NOMO-1 (cell line): Measurements from ENCODE around the gene METTL24.

Experiments used
- DNase-seq, 2 experiments: peaks; one replicate each; lab custom pipeline; 2025; ENCODE audit not compliant: unreplicated experiment in 2 of 2; lab: John Stamatoyannopoulos, UW

The METTL24 gene

DNA sequence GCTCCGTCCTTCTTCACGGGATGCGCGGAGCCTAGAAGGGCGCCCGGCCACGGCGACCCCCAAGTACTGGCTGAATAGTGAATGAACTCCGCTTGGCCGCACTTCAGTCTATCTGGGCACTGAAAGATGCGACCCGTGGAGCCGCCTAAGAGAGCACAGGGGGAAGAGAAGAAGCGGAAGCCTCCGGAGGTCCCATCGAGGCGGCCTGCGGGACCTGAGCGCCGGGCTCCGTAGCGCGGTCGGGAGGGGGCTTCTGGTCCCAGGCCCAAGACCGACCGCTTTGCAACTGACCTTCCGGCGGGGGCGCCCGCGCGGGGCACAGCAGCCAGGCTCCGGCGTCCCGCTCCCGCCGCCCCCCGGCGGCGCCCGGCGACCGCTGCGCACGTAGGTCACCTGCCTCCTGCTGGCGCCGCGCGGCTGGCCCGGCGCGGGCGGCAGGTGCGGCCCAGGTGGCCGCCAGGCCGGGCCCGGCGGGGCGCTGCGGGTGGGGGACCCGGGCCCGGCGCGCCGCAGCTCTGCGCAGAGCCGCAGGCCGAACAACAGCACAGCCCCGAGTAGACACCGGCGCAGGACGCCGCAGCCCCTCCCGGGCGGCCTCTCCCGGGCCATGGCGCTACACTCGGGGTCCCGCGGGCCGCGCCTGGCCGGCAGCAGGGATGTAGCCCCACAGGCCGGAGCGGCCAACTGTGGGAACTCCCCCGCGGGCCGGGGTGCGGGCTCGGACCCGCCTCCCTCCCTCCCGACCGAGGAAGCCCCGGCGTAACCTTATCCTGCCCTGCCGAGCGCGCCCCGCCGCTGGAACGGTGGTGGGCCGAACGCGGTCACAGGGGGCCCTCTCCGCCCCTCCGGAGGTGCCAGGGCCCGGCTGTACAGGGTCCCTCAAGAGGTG is at the start of gene METTL24:
TSS of gene METTL24 (minus strand) at position 686 of the 889 bp plus-strand sequence. CDS start at position 609, 77 bp downstream.
- no peak for DNase-seq

GRCh38 chr6:110404607-110405006 is 46.5 kb upstream of the METTL24 start:
- peak; percentile 15 to 16 for DNase-seq

- no peak for DNase-seq
Observed at GRCh38 chr6:110401585-110402176, 43.5 kb upstream of the METTL24 start.

DNA sequence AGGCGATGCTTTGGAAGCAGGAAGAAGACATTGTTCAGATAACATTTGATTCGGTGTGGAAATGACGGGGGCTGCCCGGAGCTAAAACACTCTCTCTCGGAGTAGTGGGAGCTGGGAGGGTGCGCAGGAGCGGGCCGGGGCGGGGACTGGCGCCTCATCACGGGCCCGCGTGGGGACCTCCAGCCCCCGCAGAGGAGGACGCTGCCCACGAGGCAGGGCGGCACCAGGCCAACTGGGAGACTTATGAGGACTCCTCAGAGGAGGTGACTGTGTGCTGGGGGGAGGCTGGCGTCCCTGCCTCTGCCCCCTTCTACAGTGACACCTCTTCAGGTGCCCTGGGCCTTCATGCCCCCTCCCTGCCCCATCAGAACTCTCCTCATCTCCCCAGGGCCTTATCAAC is 42.1 kb upstream of the METTL24 start:
- DNase-seq, result no peak

DNA sequence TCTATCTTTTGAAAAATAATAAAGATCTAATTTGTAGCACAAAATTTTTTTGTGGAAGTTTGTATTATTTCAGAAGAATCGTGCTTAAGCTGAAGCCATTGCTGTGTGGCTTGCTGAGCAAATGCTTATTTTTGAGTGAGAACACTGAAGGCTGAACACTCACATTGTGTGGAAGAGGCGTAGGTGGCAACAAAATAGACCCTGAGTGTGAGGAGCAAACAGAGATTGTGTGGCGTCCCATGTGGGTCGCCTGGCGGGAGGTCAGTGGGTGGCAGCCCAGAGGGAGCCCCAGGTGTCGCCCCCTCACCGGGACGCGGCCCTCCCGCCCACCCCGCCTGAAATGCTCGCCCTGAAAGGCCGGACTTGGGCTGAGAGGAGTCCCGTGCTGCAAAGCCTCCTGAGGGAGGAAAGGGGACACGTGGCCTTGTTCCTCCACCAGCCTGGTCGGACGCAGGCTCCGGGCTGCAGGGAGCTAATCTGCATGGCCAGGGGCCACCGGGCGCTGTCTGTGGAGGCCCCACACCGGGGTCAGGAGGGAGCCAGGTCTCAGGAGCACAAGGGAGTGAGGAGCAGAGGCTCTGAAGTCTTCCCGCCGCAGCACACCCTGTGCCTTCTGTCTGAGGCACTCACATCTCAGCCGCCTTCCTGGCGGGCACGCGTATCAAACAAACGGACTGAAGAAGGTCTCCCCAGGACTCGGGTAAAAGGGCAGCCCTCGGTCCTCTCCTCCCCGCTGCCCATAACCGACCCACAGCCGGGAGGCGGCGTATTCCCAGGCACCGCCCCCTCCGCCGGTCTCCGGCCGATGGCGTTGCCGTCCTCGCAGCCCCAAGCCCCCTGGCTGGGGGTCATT is 41.3 kb upstream of the METTL24 start:
- no peak for DNase-seq

- peak in 1 of 2 experiments; percentile 16 for DNase-seq
Observed at GRCh38 chr6:110398778-110399177, 40.6 kb upstream of the METTL24 start.

DNA sequence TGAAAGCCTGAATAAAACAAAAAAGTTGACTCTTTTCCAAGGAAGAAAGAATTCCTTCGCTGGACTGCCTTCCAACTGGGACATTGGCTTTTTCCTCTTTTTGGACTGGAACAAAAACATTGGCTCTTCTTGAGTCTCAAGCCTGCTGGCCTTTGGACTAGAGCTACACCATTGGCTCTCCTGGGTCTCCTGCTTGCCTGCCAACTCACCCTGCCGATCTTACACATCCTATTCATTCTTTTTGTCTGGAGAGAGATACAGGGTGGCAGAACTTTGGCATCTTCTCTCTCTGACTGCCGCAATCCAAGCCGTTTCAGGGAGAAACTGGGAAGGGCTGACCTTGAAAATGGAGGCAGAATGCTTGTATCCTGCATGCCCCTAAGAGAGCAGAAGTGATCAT is 37.1 kb upstream of the METTL24 start:
- DNase-seq, result no peak

GRCh38 chr6:110394409-110394808 is 36.3 kb upstream of the METTL24 start:
- no peak for DNase-seq

DNA sequence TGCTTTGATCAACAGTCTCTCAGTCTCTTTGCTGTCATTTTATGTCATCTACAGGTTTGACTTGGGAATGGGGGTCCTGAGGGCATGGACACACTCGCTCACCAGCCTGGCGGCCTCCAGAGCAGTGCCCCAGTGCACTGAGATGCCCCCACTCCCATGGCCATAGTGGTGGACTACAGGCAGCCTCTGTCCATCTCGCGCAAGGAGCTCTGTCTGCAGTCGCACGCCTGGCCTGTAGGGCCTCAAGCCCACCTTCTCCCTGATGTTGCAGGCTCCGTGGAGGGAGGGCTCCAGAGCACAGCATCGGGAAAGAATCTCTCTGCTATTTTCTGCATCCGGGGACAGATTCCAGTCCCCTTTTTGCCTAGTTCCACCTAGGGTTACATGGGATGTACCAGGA is 34.6 kb upstream of the METTL24 start:
- no peak for DNase-seq

GRCh38 chr6:110390404-110390803 is 32.3 kb upstream of the METTL24 start:
- no peak for DNase-seq

GRCh38 chr6:110389689-110390382 is 31.7 kb upstream of the METTL24 start:
- no peak for DNase-seq

- no peak for DNase-seq
Observed at GRCh38 chr6:110387986-110388385, 29.8 kb upstream of the METTL24 start.

- no peak for DNase-seq
Observed at GRCh38 chr6:110385458-110385863, 27.3 kb upstream of the METTL24 start.

GRCh38 chr6:110378552-110378951 is 20.4 kb upstream of the METTL24 start:
- DNase-seq, result no peak

DNA sequence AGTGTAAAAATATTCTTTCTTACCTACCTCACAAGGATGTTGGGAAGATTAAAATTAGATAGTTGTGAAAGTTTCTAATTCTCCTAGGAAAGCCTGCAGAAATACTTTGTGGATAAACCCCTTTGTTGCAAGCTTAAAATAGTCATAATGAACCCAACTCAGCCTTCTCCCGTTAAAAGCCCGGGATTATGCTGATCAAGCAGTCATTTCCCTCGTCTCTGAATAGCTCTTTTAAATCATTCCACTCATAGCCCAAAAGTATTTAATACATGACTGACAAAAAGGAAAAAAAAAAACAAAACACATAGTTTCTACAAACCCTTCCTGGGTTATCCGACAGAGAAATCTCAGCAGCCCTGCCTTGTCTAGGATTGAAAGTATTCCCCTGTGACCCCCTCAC is 10.9 kb upstream of the METTL24 start:
- no peak for DNase-seq

DNA sequence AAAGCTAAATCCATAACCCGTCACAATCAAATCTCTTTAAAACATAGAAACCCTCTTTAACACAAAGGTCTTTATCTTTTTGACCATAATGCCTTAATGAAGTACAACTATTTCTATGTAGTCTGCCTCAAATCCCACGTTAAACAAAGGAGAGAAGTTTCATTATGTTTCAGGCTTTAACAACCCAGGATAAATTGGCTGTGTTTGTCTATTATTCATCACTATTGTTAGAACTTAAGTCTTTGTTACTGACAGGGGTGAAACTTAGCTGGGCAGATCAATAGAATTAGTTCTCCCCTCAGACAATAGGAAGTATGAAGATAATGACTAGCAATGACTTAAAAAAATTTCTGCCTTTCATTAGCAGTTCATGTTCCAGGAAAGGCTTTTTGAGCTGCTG is 10.1 kb upstream of the METTL24 start:
- DNase-seq, result no peak

DNA sequence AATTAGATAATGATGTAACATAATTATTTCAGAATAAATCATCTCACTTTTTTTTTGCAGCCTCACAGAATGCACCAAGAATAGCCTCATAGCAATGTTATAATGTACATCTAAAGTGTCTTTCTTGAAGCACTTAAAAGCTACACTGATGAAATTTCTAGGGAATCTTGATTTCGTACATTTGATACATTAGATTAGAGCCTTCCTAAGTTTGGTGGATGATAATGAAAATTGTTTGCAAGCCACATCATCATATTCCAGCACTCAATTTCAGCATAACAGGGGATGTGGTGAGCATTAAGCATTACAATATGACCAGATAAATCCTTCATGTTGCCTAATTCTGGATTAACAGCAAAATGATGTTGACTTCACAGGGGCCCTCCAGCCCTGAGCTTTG is 9.7 kb upstream of the METTL24 start:
- no peak for DNase-seq

GRCh38 chr6:110366975-110367374 is 8.8 kb upstream of the METTL24 start:
- DNase-seq, result no peak

DNA sequence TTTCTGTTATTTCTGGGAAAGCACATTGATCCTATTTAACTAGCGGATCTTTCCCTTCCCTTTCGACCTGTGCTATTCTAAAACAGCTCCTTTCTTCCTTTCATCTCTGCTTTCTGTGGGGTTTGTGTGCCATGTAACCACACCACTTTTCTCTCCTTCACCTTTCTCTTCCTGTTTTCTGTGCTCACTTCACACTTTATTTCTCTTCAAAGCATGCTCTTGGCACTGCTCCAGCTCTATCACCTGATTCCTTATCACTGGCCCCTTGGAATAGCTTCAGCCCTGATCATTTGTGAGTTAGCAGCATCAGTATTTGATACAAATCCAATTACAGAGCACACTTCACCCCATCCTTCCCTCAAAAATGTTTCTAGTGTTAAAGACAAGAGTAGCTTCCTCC is 8.1 kb upstream of the METTL24 start:
- DNase-seq, result no peak

GRCh38 chr6:110364364-110365105 is 6.4 kb upstream of the METTL24 start:
- no peak for DNase-seq
